ENCODE data around the gene SYTL1.

Gene SYTL1

GRCh38 chr1:27357281-27358037 is 15.6 kb downstream of the SYTL1 start:
- H3K9me3 ChIP-seq (ENCODE audit: control insufficient read depth, low read length), result no peaks in the 10 kb centered on the region
- peaks cover 34% of the 10 kb centered on the region for H3K36me3 ChIP-seq (ENCODE audit: control insufficient read depth, insufficient read depth, low read length)
- H3K4me1 ChIP-seq (ENCODE audit: control insufficient read depth, insufficient read depth, low read length, poor library complexity, severe bottlenecking), result peaks cover 13% of the 10 kb centered on the region
- no peak overlapping the region for H3K4me3 ChIP-seq (ENCODE audit: extremely low read depth, insufficient read depth, low read length, poor library complexity, severe bottlenecking)
- WGBS, 2 experiments (ENCODE audit: insufficient coverage in 2 of 2), result 32 to 36% methylated on average over 37 to 40 of the region's 40 CpGs
- H3K27ac ChIP-seq (ENCODE audit: low read depth, low read length, severe bottlenecking), result no peak overlapping the region

GRCh38 chr1:27358038-27358927 is 16.5 kb downstream of the SYTL1 start:
- Histone ChIP-seq H3K4me3 (ENCODE audit: extremely low read depth, insufficient read depth, low read length, poor library complexity, severe bottlenecking) (no peak overlapping the region), H3K36me3 (ENCODE audit: control insufficient read depth, insufficient read depth, low read length) (peaks cover 38% of the 10 kb centered on the region), H3K27ac (ENCODE audit: low read depth, low read length, severe bottlenecking) (no peak overlapping the region), H3K9me3 (ENCODE audit: control insufficient read depth, low read length) (no peaks in the 10 kb centered on the region), H3K4me1 (ENCODE audit: control insufficient read depth, insufficient read depth, low read length, poor library complexity, severe bottlenecking) (peaks cover 13% of the 10 kb centered on the region)
- 95% methylated on average over 19 to 20 of the region's 21 CpGs for WGBS, 2 experiments (ENCODE audit: insufficient coverage in 2 of 2)

- 88 to 98% methylated on average over 3 to 5 of the region's 5 CpGs for WGBS, 2 experiments (ENCODE audit: insufficient coverage in 2 of 2)
- no peak overlapping the region for H3K27ac ChIP-seq (ENCODE audit: low read depth, low read length, severe bottlenecking)
- H3K4me1 ChIP-seq (ENCODE audit: control insufficient read depth, insufficient read depth, low read length, poor library complexity, severe bottlenecking), result peaks cover 13% of the 10 kb centered on the region
- H3K36me3 ChIP-seq (ENCODE audit: control insufficient read depth, insufficient read depth, low read length), result peaks cover 38% of the 10 kb centered on the region
- no peaks in the 10 kb centered on the region for H3K9me3 ChIP-seq (ENCODE audit: control insufficient read depth, low read length)
- H3K4me3 ChIP-seq (ENCODE audit: extremely low read depth, insufficient read depth, low read length, poor library complexity, severe bottlenecking), result no peak overlapping the region
These were observed 17.1 kb downstream of the SYTL1 start for GRCh38 chr1:27358928-27359313.

- Histone ChIP-seq H3K27ac (ENCODE audit: low read depth, low read length, severe bottlenecking) (no peak overlapping the region), H3K9me3 (ENCODE audit: control insufficient read depth, low read length) (no peaks in the 10 kb centered on the region), H3K36me3 (ENCODE audit: control insufficient read depth, insufficient read depth, low read length) (peaks cover 38% of the 10 kb centered on the region), H3K4me1 (ENCODE audit: control insufficient read depth, insufficient read depth, low read length, poor library complexity, severe bottlenecking) (peaks cover 17% of the 10 kb centered on the region), H3K4me3 (ENCODE audit: extremely low read depth, insufficient read depth, low read length, poor library complexity, severe bottlenecking) (no peak overlapping the region)
- WGBS, 2 experiments (ENCODE audit: insufficient coverage in 2 of 2), result 69 to 75% methylated on average over 6 to 7 of the region's 9 CpGs
These were observed 18.0 kb downstream of the SYTL1 start for GRCh38 chr1:27359822-27360158.

- peak overlapping the region; percentile 31 for H3K4me3 ChIP-seq (ENCODE audit: extremely low read depth, insufficient read depth, low read length, poor library complexity, severe bottlenecking)
- WGBS, 2 experiments (ENCODE audit: insufficient coverage in 2 of 2), result 15 to 17% methylated on average over 58 to 60 of the region's 71 CpGs
- H3K9me3 ChIP-seq (ENCODE audit: control insufficient read depth, low read length), result no peaks in the 10 kb centered on the region
- H3K4me1 ChIP-seq (ENCODE audit: control insufficient read depth, insufficient read depth, low read length, poor library complexity, severe bottlenecking), result peaks cover 20% of the 10 kb centered on the region
- H3K27ac ChIP-seq (ENCODE audit: low read depth, low read length, severe bottlenecking), result no peak overlapping the region
- peaks cover 35% of the 10 kb centered on the region for H3K36me3 ChIP-seq (ENCODE audit: control insufficient read depth, insufficient read depth, low read length)
These were observed 18.6 kb downstream of the SYTL1 start for GRCh38 chr1:27360159-27361043.

GRCh38 chr1:27361044-27361402 is 19.2 kb downstream of the SYTL1 start:
- no peaks in the 10 kb centered on the region for H3K9me3 ChIP-seq (ENCODE audit: control insufficient read depth, low read length)
- peak overlapping the region; percentile 31 for H3K4me3 ChIP-seq (ENCODE audit: extremely low read depth, insufficient read depth, low read length, poor library complexity, severe bottlenecking)
- H3K27ac ChIP-seq (ENCODE audit: low read depth, low read length, severe bottlenecking), result no peak overlapping the region
- H3K4me1 ChIP-seq (ENCODE audit: control insufficient read depth, insufficient read depth, low read length, poor library complexity, severe bottlenecking), result peaks cover 20% of the 10 kb centered on the region
- H3K36me3 ChIP-seq (ENCODE audit: control insufficient read depth, insufficient read depth, low read length), result peaks cover 29% of the 10 kb centered on the region
- 55 to 61% methylated on average over 15 to 16 of the region's 21 CpGs for WGBS, 2 experiments (ENCODE audit: insufficient coverage in 2 of 2)

- 94 to 95% methylated on average over 5 to 6 of the region's 8 CpGs for WGBS, 2 experiments (ENCODE audit: insufficient coverage in 2 of 2)
- peaks cover 23% of the 10 kb centered on the region for H3K36me3 ChIP-seq (ENCODE audit: control insufficient read depth, insufficient read depth, low read length)
These were observed 19.7 kb downstream of the SYTL1 start for GRCh38 chr1:27361553-27361952.

GRCh38 chr1:27363766-27364695 is 22.2 kb downstream of the SYTL1 start:
- peaks cover 19% of the 10 kb centered on the region for H3K4me1 ChIP-seq (ENCODE audit: control insufficient read depth, insufficient read depth, low read length, poor library complexity, severe bottlenecking)
- H3K36me3 ChIP-seq (ENCODE audit: control insufficient read depth, insufficient read depth, low read length), result peaks cover 12% of the 10 kb centered on the region
- H3K9me3 ChIP-seq (ENCODE audit: control insufficient read depth, low read length), result no peaks in the 10 kb centered on the region
- H3K27ac ChIP-seq (ENCODE audit: low read depth, low read length, severe bottlenecking), result peak overlapping the region; percentile 92
- WGBS, 2 experiments (ENCODE audit: insufficient coverage in 2 of 2), result 82 to 87% methylated on average over 21 to 25 of the region's 26 CpGs
- H3K4me3 ChIP-seq (ENCODE audit: extremely low read depth, insufficient read depth, low read length, poor library complexity, severe bottlenecking), result no peak overlapping the region

More at GRCh38 chr1:27361553-27361952, 19.7 kb downstream of the SYTL1 start:
- H3K27ac ChIP-seq (ENCODE audit: low read depth, low read length, severe bottlenecking), result no peak overlapping the region
- H3K9me3 ChIP-seq (ENCODE audit: control insufficient read depth, low read length), result no peaks in the 10 kb centered on the region
- H3K4me1 ChIP-seq (ENCODE audit: control insufficient read depth, insufficient read depth, low read length, poor library complexity, severe bottlenecking), result peaks cover 20% of the 10 kb centered on the region
- H3K4me3 ChIP-seq (ENCODE audit: extremely low read depth, insufficient read depth, low read length, poor library complexity, severe bottlenecking), result no peak overlapping the region

GRCh38 chr1:27364696-27365371 is 23.0 kb downstream of the SYTL1 start:
- no peaks in the 10 kb centered on the region for H3K9me3 ChIP-seq (ENCODE audit: control insufficient read depth, low read length)
- H3K36me3 ChIP-seq (ENCODE audit: control insufficient read depth, insufficient read depth, low read length), result peaks cover 9% of the 10 kb centered on the region
- H3K4me3 ChIP-seq (ENCODE audit: extremely low read depth, insufficient read depth, low read length, poor library complexity, severe bottlenecking), result peak overlapping the region; percentile 67
- H3K4me1 ChIP-seq (ENCODE audit: control insufficient read depth, insufficient read depth, low read length, poor library complexity, severe bottlenecking), result peaks cover 15% of the 10 kb centered on the region
- 85 to 92% methylated on average over 7 to 8 of the region's 11 CpGs for WGBS, 2 experiments (ENCODE audit: insufficient coverage in 2 of 2)
- peak overlapping the region; percentile 92 for H3K27ac ChIP-seq (ENCODE audit: low read depth, low read length, severe bottlenecking)
